HEK293 (cell line): ENCODE measurements around the gene RIC8A.
A peak's percentile ranks its signal among the peaks of the same experiment; 100 is the strongest.

ENCODE experiments used
- CTCF ChIA-PET: fragments of 350-600 bp; formaldehyde crosslinking; extraction: SDS; loops from one replicate; lab custom pipeline; 2021; ENCODE audit warnings: antibody characterized with exemption; lab: Yijun Ruan, JAX
- POLR2A ChIA-PET: fragments of 300-600 bp; formaldehyde crosslinking; extraction: SDS; loops from one replicate; lab custom pipeline; 2020; ENCODE audit warnings: antibody characterized with exemption, inconsistent platforms; lab: Yijun Ruan, JAX
- H3K27ac ChIP-seq: fragments of 200-500 bp; sonication (Bioruptor generic); 2 replicates; pipeline ENCODE4 v1.5.1; 2014; ENCODE audit warnings: low read depth, low read length, control low read depth, inconsistent platforms; ENCODE audit errors: extremely low read depth
- H3K36me3 ChIP-seq, 2 experiments: fragments of 200-500 bp in 1 of 2; sonication (Bioruptor generic) in 1 of 2; 1 replicate in 1 of 2; 2 replicates in 1 of 2; pipeline ENCODE4 v1.5.1; 2014 to 2017; ENCODE audit warnings: inconsistent platforms in 2 of 2, low read length in 2 of 2; ENCODE audit not compliant: control insufficient read depth in 2 of 2, insufficient read depth in 1 of 2
- H3K4me1 ChIP-seq: fragments of 200-500 bp; sonication (Bioruptor generic); 2 replicates; pipeline ENCODE4 v1.5.1; 2014; ENCODE audit warnings: mild to moderate bottlenecking, low read length, inconsistent platforms; ENCODE audit not compliant: control insufficient read depth, insufficient read depth
- H3K4me3 ChIP-seq: 2 replicates; pipeline ENCODE4 v1.5.1; 2011; ENCODE audit warnings: low read depth, mild to moderate bottlenecking, control low read depth, low read length, moderate library complexity
- H3K9me3 ChIP-seq: fragments of 200-500 bp; sonication (Bioruptor generic); 2 replicates; pipeline ENCODE4 v1.5.1; 2014; ENCODE audit warnings: low read depth, low read length, inconsistent platforms; ENCODE audit not compliant: control insufficient read depth, insufficient read depth
- BCL11B ChIP-seq: fragments of 450-650 bp; formaldehyde crosslinking; IDR thresholded peaks from 2 replicates; pipeline ENCODE4 v1.5.1; 2016; ENCODE audit warnings: low read depth, missing biosample characterization, missing genetic modification characterization
- FEZF1 ChIP-seq: fragments of 450-650 bp; formaldehyde crosslinking; IDR thresholded peaks from 2 replicates; pipeline ENCODE4 v1.5.1; 2016; ENCODE audit warnings: missing biosample characterization, missing genetic modification characterization
- GLI4 ChIP-seq: fragments of 450-650 bp; formaldehyde crosslinking; IDR thresholded peaks from 2 replicates; pipeline ENCODE4 v1.5.1; 2016; ENCODE audit warnings: missing biosample characterization, missing genetic modification characterization
- GLIS1 ChIP-seq: fragments of 450-650 bp; formaldehyde crosslinking; IDR thresholded peaks from 2 replicates; pipeline ENCODE4 v1.5.1; 2016; ENCODE audit warnings: missing biosample characterization, missing genetic modification characterization
- KLF9 ChIP-seq: fragments of 450-650 bp; formaldehyde crosslinking; IDR thresholded peaks from 2 replicates; pipeline ENCODE4 v1.5.1; 2016; ENCODE audit warnings: missing biosample characterization, missing genetic modification characterization, low read depth
- SCRT2 ChIP-seq: fragments of 450-650 bp; formaldehyde crosslinking; IDR thresholded peaks from 2 replicates; pipeline ENCODE4 v1.5.1; 2016; ENCODE audit warnings: missing biosample characterization, missing genetic modification characterization
- ZEB2 ChIP-seq: fragments of 450-650 bp; formaldehyde crosslinking; IDR thresholded peaks from 2 replicates; pipeline ENCODE4 v1.5.1; 2016; ENCODE audit warnings: missing biosample characterization, missing genetic modification characterization
- ZFP69B ChIP-seq: fragments of 450-650 bp; formaldehyde crosslinking; IDR thresholded peaks from 2 replicates; pipeline ENCODE4 v1.5.1; 2016; ENCODE audit warnings: missing biosample characterization, missing genetic modification characterization
- ZNF10 ChIP-seq: fragments of 450-650 bp; formaldehyde crosslinking; IDR thresholded peaks from 2 replicates; pipeline ENCODE4 v1.5.1; 2017; ENCODE audit warnings: missing biosample characterization, missing genetic modification characterization
- ZNF114 ChIP-seq: fragments of 450-650 bp; formaldehyde crosslinking; IDR thresholded peaks from 2 replicates; pipeline ENCODE4 v1.5.0; 2017; ENCODE audit warnings: missing biosample characterization, missing genetic modification characterization
- ZNF2 ChIP-seq: fragments of 450-650 bp; formaldehyde crosslinking; IDR thresholded peaks from 2 replicates; pipeline ENCODE4 v1.5.1; 2016; ENCODE audit warnings: missing biosample characterization, missing genetic modification characterization
- ZNF311 ChIP-seq: fragments of 450-650 bp; formaldehyde crosslinking; IDR thresholded peaks from 2 replicates; pipeline ENCODE4 v1.5.1; 2017; ENCODE audit warnings: missing biosample characterization, missing genetic modification characterization, borderline replicate concordance
- ZNF518A ChIP-seq: fragments of 450-650 bp; formaldehyde crosslinking; conservative IDR thresholded peaks from 2 replicates; pipeline ENCODE4 v1.5.1; 2016; ENCODE audit warnings: low read depth, missing biosample characterization, missing genetic modification characterization
- ZNF548 ChIP-seq: fragments of 450-650 bp; formaldehyde crosslinking; IDR thresholded peaks from 2 replicates; pipeline ENCODE4 v1.5.1; 2016; ENCODE audit warnings: missing biosample characterization, missing genetic modification characterization
- ZNF596 ChIP-seq: fragments of 450-650 bp; IDR thresholded peaks from 2 replicates; pipeline ENCODE4 v1.5.0; 2018; ENCODE audit warnings: missing biosample characterization, mild to moderate bottlenecking, missing genetic modification characterization, moderate library complexity
- ZNF624 ChIP-seq: fragments of 450-650 bp; formaldehyde crosslinking; IDR thresholded peaks from 2 replicates; pipeline ENCODE4 v1.5.1; 2017; ENCODE audit warnings: missing biosample characterization, missing genetic modification characterization
- ZNF670 ChIP-seq: fragments of 450-650 bp; formaldehyde crosslinking; IDR thresholded peaks from 2 replicates; pipeline ENCODE4 v1.5.1; 2016; ENCODE audit warnings: missing biosample characterization, missing genetic modification characterization, low read depth
- ZNF707 ChIP-seq: fragments of 450-650 bp; formaldehyde crosslinking; IDR thresholded peaks from 2 replicates; pipeline ENCODE4 v1.5.1; 2016; ENCODE audit warnings: missing biosample characterization, missing genetic modification characterization
- TF ChIP-seq, protein P1 (sequence below): fragments of 450-650 bp; formaldehyde crosslinking; IDR thresholded peaks from 2 replicates; pipeline ENCODE4 v1.5.1; 2016; ENCODE audit warnings: missing biosample characterization, missing genetic modification characterization
- TF ChIP-seq, protein P2 (sequence below): fragments of 450-650 bp; formaldehyde crosslinking; IDR thresholded peaks from 2 replicates; pipeline ENCODE4 v1.5.1; 2016; ENCODE audit warnings: missing biosample characterization, missing genetic modification characterization

Gene RIC8A

GRCh38 chr11:212150-213100 lies 4.9 kb downstream of the RIC8A start:
- ChIA-PET CTCF (interaction anchor here (0.5 to 0.8 kb wide), 3 partner anchors 12 to 329 kb away, joined by 3 to 4 read pairs (median 4); no protein-coding TSS in a partner anchor), POLR2A (no interaction called here)
- H3K4me1 ChIP-seq, result no peaks in the 10 kb centered on the region
- no peak overlapping the region for H3K27ac ChIP-seq
- H3K4me3 ChIP-seq, result no peak overlapping the region
- H3K36me3 ChIP-seq, result peaks cover 0 to 78% of the 10 kb centered on the region in 2 experiments; a peak in 1 of 3 replicates
- H3K9me3 ChIP-seq, result no peaks in the 10 kb centered on the region
- TF ChIP-seq, protein P1, sequence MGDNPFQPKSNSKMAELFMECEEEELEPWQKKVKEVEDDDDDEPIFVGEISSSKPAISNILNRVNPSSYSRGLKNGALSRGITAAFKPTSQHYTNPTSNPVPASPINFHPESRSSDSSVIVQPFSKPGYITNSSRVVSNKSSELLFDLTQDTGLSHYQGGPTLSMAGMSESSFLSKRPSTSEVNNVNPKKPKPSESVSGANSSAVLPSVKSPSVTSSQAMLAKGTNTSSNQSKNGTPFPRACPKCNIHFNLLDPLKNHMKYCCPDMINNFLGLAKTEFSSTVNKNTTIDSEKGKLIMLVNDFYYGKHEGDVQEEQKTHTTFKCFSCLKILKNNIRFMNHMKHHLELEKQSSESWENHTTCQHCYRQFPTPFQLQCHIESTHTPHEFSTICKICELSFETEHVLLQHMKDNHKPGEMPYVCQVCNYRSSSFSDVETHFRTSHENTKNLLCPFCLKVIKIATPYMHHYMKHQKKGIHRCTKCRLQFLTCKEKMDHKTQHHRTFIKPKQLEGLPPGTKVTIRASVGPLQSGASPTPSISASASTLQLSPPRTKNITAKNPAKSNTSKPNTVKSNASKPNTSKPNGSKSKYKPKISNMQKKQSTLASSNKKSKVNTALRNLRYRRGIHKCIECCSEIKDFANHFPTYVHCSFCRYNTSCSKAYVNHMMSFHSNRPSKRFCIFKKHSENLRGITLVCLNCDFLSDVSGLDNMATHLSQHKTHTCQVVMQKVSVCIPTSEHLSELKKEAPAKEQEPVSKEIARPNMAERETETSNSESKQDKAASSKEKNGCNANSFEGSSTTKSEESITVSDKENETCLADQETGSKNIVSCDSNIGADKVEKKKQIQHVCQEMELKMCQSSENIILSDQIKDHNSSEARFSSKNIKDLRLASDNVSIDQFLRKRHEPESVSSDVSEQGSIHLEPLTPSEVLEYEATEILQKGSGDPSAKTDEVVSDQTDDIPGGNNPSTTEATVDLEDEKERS (tag by site-specific recombination), result no peak
- no peak for TF ChIP-seq ZNF670 (tag by site-specific recombination)
- TF ChIP-seq ZNF311, result no peak

DNA sequence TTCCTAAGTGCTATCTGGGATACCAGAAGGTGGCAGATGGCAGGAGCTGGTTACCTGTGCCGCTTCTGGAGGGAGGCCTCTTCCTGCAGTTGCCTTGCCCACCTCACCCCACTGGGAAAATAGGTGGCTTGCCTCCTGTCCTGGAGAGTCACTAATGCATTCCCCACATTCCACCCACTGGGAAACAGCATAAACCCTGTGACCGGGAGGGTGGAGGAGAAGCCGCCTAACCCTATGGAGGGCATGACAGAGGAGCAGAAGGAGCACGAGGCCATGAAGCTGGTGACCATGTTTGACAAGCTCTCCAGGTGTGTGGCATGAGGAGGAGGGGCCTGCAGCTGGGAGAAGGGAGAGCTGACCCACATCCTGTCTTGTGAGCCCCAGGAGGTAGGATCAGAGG lies 5.6 kb downstream of the RIC8A start:
- no peaks in the 10 kb centered on the region for H3K4me1 ChIP-seq
- H3K27ac ChIP-seq, result no peak overlapping the region
- no peaks in the 10 kb centered on the region for H3K9me3 ChIP-seq
- no peak overlapping the region for H3K4me3 ChIP-seq
- CTCF ChIA-PET, result no interaction called here
- H3K36me3 ChIP-seq, result peaks cover 0 to 82% of the 10 kb centered on the region in 2 experiments; a peak in 1 of 3 replicates
- TF ChIP-seq ZNF624 (tag by site-specific recombination) (no peak), GLIS1 (0 out of 2 replicates have a peak, but pooled peaks have one; percentile 29)
- TF ChIP-seq, all 188 proteins: peak for 1
- POLR2A ChIA-PET, result no interaction called here

DNA sequence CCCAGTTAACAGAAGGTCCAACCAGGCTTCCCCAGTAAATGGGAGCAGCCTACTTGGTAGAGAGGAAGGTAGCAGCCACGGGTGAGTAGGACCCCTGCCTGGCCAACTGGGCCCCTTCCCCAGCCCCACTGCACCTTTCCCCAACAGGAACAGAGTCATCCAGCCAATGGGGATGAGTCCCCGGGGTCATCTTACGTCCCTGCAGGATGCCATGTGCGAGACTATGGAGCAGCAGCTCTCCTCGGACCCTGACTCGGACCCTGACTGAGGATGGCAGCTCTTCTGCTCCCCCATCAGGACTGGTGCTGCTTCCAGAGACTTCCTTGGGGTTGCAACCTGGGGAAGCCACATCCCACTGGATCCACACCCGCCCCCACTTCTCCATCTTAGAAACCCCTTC lies 6.6 kb downstream of the RIC8A start:
- CTCF ChIA-PET, result interaction anchor here (1.0 kb wide), 1 partner anchor 37 kb away, joined by 3 read pairs; no protein-coding TSS in a partner anchor

DNA sequence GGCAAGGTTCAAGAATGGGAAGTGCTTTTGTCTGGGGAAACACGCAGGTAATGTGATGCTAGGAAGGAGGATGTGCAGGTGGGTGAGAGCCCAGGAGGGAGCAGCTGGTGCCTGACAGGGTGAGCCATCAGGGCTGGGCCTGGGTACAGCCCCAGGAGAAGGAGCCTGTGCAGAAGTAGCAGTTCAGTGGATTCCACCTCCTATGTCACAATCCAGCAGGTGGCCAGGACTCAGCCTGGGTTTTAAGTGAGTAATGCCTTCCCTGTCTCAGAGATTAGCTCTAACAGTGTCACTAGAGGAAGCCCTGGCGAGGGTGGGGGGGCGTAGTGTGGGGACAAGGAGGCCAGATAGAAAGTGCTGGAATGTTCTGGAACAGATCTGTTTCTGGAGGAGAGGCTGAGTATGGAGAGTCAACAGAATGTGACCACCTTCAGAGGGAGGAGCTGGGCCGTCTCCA lies 8.1 kb downstream of the RIC8A start:
- Histone ChIP-seq H3K36me3 (peaks cover 0 to 81% of the 10 kb centered on the region in 2 experiments; a peak in 1 of 3 replicates), H3K4me1 (no peaks in the 10 kb centered on the region), H3K4me3 (no peak overlapping the region), H3K27ac (no peak overlapping the region), H3K9me3 (no peaks in the 10 kb centered on the region)
- CTCF ChIA-PET, result interaction anchor here (1.6 kb wide), 1 partner anchor 35 kb away, joined by 10 read pairs; no protein-coding TSS in a partner anchor
- POLR2A ChIA-PET, result interaction anchor here (0.6 to 2.7 kb wide), 3 partner anchors 8 to 588 kb away, joined by 3 to 22 read pairs (median 3); partner anchors contain the start of genes BET1L and RIC8A
- TF ChIP-seq SCRT2 (tag by site-specific recombination) (0 out of 2 replicates have a peak, but pooled peaks have one; percentile 18), KLF9 (tag by site-specific recombination) (no peak), ZNF114 (tag by site-specific recombination) (no peak), ZNF518A (tag by site-specific recombination) (no peak), ZNF596 (no peak), ZNF548 (tag by site-specific recombination) (no peak)

More for the DNA sequence above, 6.6 kb downstream of the RIC8A start:
- POLR2A ChIA-PET, result no interaction called here
- no peak overlapping the region for H3K27ac ChIP-seq
- no peak for TF ChIP-seq ZFP69B
- TF ChIP-seq BCL11B (tag by site-specific recombination), result no peak
- TF ChIP-seq GLI4, result no peak
- TF ChIP-seq ZEB2, result no peak
- no peak for TF ChIP-seq ZNF10 (tag by site-specific recombination)
- no peak for TF ChIP-seq FEZF1 (tag by site-specific recombination)
- no peak for TF ChIP-seq ZNF2
- no peak for TF ChIP-seq ZNF707 (tag by site-specific recombination)
- TF ChIP-seq, protein P2, sequence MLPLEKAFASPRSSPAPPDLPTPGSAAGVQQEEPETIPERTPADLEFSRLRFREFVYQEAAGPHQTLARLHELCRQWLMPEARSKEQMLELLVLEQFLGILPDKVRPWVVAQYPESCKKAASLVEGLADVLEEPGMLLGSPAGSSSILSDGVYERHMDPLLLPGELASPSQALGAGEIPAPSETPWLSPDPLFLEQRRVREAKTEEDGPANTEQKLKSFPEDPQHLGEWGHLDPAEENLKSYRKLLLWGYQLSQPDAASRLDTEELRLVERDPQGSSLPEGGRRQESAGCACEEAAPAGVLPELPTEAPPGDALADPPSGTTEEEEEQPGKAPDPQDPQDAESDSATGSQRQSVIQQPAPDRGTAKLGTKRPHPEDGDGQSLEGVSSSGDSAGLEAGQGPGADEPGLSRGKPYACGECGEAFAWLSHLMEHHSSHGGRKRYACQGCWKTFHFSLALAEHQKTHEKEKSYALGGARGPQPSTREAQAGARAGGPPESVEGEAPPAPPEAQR (tag by site-specific recombination), result no peak
- no peaks in the 10 kb centered on the region for H3K9me3 ChIP-seq
- H3K4me3 ChIP-seq, result no peak overlapping the region
- peaks cover 0 to 92% of the 10 kb centered on the region in 2 experiments; a peak in 1 of 3 replicates for H3K36me3 ChIP-seq
- H3K4me1 ChIP-seq, result no peaks in the 10 kb centered on the region
